ENCODE data around the gene YEATS2. TPM values are rescaled to one million over a fixed set of nuclear protein-coding genes. Genes with fewer than 3 reads are reported as not detected.

Gene YEATS2
- total RNA-seq, 1 experiment from 2014 or later = 38.6 TPM

DNA sequence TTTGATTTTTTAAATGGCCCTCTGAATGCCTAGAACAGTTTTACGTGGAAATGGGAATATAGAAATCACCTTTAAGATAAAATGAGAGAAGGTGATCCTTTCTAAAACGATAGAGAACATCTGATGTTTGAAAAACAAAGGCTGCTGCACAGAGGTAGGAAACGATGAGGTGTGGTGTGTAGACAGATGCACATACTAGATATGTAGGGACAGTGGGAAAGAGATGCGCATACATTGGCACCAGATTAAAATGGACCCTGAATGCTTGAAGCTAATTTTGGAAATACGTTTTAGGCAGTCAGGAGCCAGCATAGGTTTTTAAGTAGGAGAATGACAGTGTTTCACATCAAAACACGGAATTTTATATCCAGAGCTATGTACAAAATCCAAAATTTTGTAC, 98.8 kb downstream of the YEATS2 start:
- TF ChIP-seq RAD21 (IDR thresholded peaks at IDR 0.05; ENCODE audit: low read depth) (no peak), POLR2AphosphoS5 (IDR thresholded peaks at IDR 0.05; ENCODE audit: low read depth, low read length) (no peak)
- TF ChIP-seq, protein P1, sequence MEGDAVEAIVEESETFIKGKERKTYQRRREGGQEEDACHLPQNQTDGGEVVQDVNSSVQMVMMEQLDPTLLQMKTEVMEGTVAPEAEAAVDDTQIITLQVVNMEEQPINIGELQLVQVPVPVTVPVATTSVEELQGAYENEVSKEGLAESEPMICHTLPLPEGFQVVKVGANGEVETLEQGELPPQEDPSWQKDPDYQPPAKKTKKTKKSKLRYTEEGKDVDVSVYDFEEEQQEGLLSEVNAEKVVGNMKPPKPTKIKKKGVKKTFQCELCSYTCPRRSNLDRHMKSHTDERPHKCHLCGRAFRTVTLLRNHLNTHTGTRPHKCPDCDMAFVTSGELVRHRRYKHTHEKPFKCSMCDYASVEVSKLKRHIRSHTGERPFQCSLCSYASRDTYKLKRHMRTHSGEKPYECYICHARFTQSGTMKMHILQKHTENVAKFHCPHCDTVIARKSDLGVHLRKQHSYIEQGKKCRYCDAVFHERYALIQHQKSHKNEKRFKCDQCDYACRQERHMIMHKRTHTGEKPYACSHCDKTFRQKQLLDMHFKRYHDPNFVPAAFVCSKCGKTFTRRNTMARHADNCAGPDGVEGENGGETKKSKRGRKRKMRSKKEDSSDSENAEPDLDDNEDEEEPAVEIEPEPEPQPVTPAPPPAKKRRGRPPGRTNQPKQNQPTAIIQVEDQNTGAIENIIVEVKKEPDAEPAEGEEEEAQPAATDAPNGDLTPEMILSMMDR (IDR thresholded peaks at IDR 0.05 in 2 of 3, conservative IDR thresholded peaks at IDR 0.05 in 1 of 3; ENCODE audit: borderline replicate concordance in 1 of 3, insufficient read depth in 1 of 3, low read depth in 2 of 3, low read length in 2 of 3) = no peak
- no peaks in the 10 kb centered on the region for H3K79me2 ChIP-seq (ENCODE audit: insufficient read depth, low read length)
- H3K4me2 ChIP-seq (ENCODE audit: low read length) = no peak overlapping the region
- H4K20me1 ChIP-seq (ENCODE audit: insufficient read depth) = no peaks in the 10 kb centered on the region
- ATAC-seq (no peak), DNase-seq (ENCODE audit: low read depth, low spot score) (no peak)
- H3K9me3 ChIP-seq (ENCODE audit: control insufficient read depth in 1 of 2, insufficient read depth in 1 of 2, low read depth in 1 of 2, low read length in 2 of 2) = no peaks in the 10 kb centered on the region
- peaks cover 36% of the 10 kb centered on the region in 2 experiments for H3K36me3 ChIP-seq (ENCODE audit: control insufficient read depth in 1 of 2, insufficient read depth in 2 of 2, low read length in 2 of 2)
- H3K27ac ChIP-seq (ENCODE audit: low read depth, low read length) = no peak overlapping the region
- no TSS peak for BruUV-seq (replicated peaks)
- H3K4me3 ChIP-seq (replicated peaks in 1 of 2; ENCODE audit: low read depth in 1 of 2, low read length in 2 of 2) = no peak overlapping the region
- ChIA-PET RAD21 (ENCODE audit: low non-redundant PET in 1 of 2, low total read pairs in 2 of 2, uncharacterized antibody in 2 of 2, unreplicated experiment in 2 of 2) (no interaction called here), POLR2A (no interaction called here), CTCF (no interaction called here)
- no peaks in the 10 kb centered on the region for H3K4me1 ChIP-seq (ENCODE audit: control insufficient read depth in 1 of 2, insufficient read depth in 2 of 2, low read length in 2 of 2)
- no peaks in the 10 kb centered on the region for H3K9me2 ChIP-seq (ENCODE audit: insufficient read depth)
- no peak overlapping the region for H2AFZ ChIP-seq (ENCODE audit: low read depth, low read length, poor library complexity, severe bottlenecking)
- intact Hi-C loops (cut with micrococcal nuclease) = no loop called here
- H3K9ac ChIP-seq (ENCODE audit: low read length) = no peak overlapping the region
- no peaks in the 10 kb centered on the region for H3K27me3 ChIP-seq (ENCODE audit: insufficient read depth, low read length)

DNA sequence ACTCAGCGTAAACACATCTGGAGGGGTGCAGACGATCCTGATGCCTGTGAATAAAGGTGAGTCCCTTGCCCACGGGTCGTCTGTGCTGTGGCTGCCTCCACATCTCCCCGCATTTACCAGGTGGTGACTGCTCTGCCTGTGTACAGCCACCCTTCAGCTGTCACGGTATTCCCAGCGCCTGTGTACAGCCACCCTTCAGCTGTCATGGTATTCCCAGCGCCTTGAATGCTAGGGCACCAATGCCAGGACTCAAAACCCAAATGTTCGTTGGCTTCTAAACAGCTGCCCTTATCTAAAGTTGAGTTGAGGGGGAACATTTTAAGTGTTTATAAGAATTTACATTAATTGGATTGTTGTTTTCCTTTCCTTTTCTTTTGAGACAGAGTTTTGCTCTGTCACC, 100.4 kb downstream of the YEATS2 start:
- Histone ChIP-seq H3K9ac (ENCODE audit: low read length) (no peak overlapping the region), H3K4me3 (replicated peaks in 1 of 2; ENCODE audit: low read depth in 1 of 2, low read length in 2 of 2) (no peak overlapping the region), H3K36me3 (ENCODE audit: control insufficient read depth in 1 of 2, insufficient read depth in 2 of 2, low read length in 2 of 2) (peaks cover 44 to 47% of the 10 kb centered on the region in 2 experiments), H3K4me1 (ENCODE audit: control insufficient read depth in 1 of 2, insufficient read depth in 2 of 2, low read length in 2 of 2) (no peaks in the 10 kb centered on the region), H3K27me3 (ENCODE audit: insufficient read depth, low read length) (no peaks in the 10 kb centered on the region), H2AFZ (ENCODE audit: low read depth, low read length, poor library complexity, severe bottlenecking) (no peak overlapping the region), H3K27ac (ENCODE audit: low read depth, low read length) (no peak overlapping the region), H4K20me1 (ENCODE audit: insufficient read depth) (no peaks in the 10 kb centered on the region), H3K79me2 (ENCODE audit: insufficient read depth, low read length) (no peaks in the 10 kb centered on the region), H3K9me3 (ENCODE audit: control insufficient read depth in 1 of 2, insufficient read depth in 1 of 2, low read depth in 1 of 2, low read length in 2 of 2) (no peaks in the 10 kb centered on the region), H3K4me2 (ENCODE audit: low read length) (no peak overlapping the region), H3K9me2 (ENCODE audit: insufficient read depth) (no peaks in the 10 kb centered on the region)
- POLR2A ChIA-PET = no interaction called here
- DNase-seq (ENCODE audit: low read depth, low spot score) = no peak
- RAD21 ChIA-PET (ENCODE audit: low non-redundant PET in 1 of 2, low total read pairs in 2 of 2, uncharacterized antibody in 2 of 2, unreplicated experiment in 2 of 2) = no interaction called here
- CTCF ChIA-PET = no interaction called here
- no peak for ATAC-seq
- BruUV-seq (replicated peaks) = no TSS peak
- intact Hi-C loops (cut with micrococcal nuclease) = no loop called here
- TF ChIP-seq ELF1 (IDR thresholded peaks at IDR 0.05; ENCODE audit: borderline replicate concordance, low read depth) (no peak), POLR2AphosphoS5 (IDR thresholded peaks at IDR 0.05; ENCODE audit: low read depth, low read length) (no peak), EGR1 (IDR thresholded peaks at IDR 0.05; ENCODE audit: low read depth) (no peak), ZFX (IDR thresholded peaks at IDR 0.05) (no peak), POLR2A (IDR thresholded peaks at IDR 0.05; ENCODE audit: borderline replicate concordance, extremely low read depth, insufficient read depth, insufficient read length) (no peak), RAD21 (IDR thresholded peaks at IDR 0.05; ENCODE audit: low read depth) (no peak), SRF (IDR thresholded peaks at IDR 0.05; ENCODE audit: low read depth) (no peak), FOSL1 (IDR thresholded peaks at IDR 0.05; ENCODE audit: low read depth) (no peak), SIN3A (IDR thresholded peaks at IDR 0.05; ENCODE audit: low read depth) (no peak), EZH2phosphoT487 (IDR thresholded peaks at IDR 0.05; ENCODE audit: borderline replicate concordance) (no peak), TCF7L2 (IDR thresholded peaks at IDR 0.05; ENCODE audit: borderline replicate concordance, extremely low read depth, insufficient read depth, insufficient read length) (no peak), ZNF274 (IDR thresholded peaks at IDR 0.05; ENCODE audit: low read depth, low read length) (no peak), CBX3 (IDR thresholded peaks at IDR 0.05; ENCODE audit: low read depth) (no peak)
- TF ChIP-seq, protein P2, sequence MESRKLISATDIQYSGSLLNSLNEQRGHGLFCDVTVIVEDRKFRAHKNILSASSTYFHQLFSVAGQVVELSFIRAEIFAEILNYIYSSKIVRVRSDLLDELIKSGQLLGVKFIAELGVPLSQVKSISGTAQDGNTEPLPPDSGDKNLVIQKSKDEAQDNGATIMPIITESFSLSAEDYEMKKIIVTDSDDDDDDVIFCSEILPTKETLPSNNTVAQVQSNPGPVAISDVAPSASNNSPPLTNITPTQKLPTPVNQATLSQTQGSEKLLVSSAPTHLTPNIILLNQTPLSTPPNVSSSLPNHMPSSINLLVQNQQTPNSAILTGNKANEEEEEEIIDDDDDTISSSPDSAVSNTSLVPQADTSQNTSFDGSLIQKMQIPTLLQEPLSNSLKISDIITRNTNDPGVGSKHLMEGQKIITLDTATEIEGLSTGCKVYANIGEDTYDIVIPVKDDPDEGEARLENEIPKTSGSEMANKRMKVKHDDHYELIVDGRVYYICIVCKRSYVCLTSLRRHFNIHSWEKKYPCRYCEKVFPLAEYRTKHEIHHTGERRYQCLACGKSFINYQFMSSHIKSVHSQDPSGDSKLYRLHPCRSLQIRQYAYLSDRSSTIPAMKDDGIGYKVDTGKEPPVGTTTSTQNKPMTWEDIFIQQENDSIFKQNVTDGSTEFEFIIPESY (IDR thresholded peaks at IDR 0.05; ENCODE audit: extremely low read depth, insufficient replicate concordance, low read length) = no peak
- TF ChIP-seq, protein P1 (IDR thresholded peaks at IDR 0.05 in 2 of 3, conservative IDR thresholded peaks at IDR 0.05 in 1 of 3; ENCODE audit: borderline replicate concordance in 1 of 3, insufficient read depth in 1 of 3, low read depth in 2 of 3, low read length in 2 of 3) = no peak

Measured in HCT116 (cell line).